ENCODE data around the gene RGS3.

DNA sequence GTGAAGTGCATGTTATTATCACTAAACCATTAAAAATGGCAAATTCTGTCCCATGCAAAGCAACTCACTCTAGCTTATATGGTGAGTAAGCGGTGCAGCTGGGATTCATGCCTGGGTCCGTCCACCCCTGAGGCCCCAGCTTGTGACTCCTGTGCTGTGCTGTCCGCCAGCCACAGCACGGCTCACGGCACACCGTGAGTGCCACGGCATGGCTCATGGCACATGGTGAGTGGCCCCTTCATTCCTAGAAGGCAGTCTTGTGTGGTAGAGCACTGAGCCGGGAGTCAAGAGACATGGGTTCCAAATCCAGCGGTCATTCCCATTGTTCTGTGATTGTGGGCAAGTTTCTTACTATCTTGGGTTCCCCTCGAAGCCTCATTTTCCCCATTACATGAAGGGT is 18.8 kb downstream of the RGS3 start:
- TF ChIP-seq POLR2AphosphoS5 (IDR thresholded peaks at IDR 0.05) (no peak), POLR2A (IDR thresholded peaks at IDR 0.05) (no peak), EP300 (IDR thresholded peaks at IDR 0.05) (no peak)
- TF ChIP-seq, protein P1, sequence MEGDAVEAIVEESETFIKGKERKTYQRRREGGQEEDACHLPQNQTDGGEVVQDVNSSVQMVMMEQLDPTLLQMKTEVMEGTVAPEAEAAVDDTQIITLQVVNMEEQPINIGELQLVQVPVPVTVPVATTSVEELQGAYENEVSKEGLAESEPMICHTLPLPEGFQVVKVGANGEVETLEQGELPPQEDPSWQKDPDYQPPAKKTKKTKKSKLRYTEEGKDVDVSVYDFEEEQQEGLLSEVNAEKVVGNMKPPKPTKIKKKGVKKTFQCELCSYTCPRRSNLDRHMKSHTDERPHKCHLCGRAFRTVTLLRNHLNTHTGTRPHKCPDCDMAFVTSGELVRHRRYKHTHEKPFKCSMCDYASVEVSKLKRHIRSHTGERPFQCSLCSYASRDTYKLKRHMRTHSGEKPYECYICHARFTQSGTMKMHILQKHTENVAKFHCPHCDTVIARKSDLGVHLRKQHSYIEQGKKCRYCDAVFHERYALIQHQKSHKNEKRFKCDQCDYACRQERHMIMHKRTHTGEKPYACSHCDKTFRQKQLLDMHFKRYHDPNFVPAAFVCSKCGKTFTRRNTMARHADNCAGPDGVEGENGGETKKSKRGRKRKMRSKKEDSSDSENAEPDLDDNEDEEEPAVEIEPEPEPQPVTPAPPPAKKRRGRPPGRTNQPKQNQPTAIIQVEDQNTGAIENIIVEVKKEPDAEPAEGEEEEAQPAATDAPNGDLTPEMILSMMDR (IDR thresholded peaks at IDR 0.05), result no peak
